Lower leg skin (tissue), 4 donors: Measurements from ENCODE around the gene CCDC144A. TPM values are rescaled to one million over a fixed set of nuclear protein-coding genes. Genes with fewer than 3 reads are reported as not detected.

Experiments used
- total RNA-seq, 4 donors: library from RNA; depleted of rRNA; stranded (reverse); fragments of >200 nt; gene quantifications; one replicate each; pipeline ENCODE4 v1.1.0, GENCODE V29; 2016

The CCDC144A gene
- total RNA-seq, 4 donors from 2014 or later: 0.15 to 5.4 (median 1.2) TPM

Other genes with a start within 250 kb of the CCDC144A start
- 1 to 10 TPM in 2 of 4 donors, under 1 TPM in 2; 0.74 to 1.6 (median 0.99) TPM for gene LRRC75A, start 198.0 kb upstream of the CCDC144A start, total RNA-seq
- gene ZNF287, start 121.0 kb upstream of the CCDC144A start, total RNA-seq: 10 to 100 TPM in 1 of 4 donors, 1 to 10 TPM in 3; 3.9 to 11.8 (median 5.8) TPM
- 1 to 10 TPM; 3.7 to 7.2 (median 5.5) TPM for gene ZNF624, start 36.4 kb upstream of the CCDC144A start, total RNA-seq